Kidney epithelial cell (primary cell): ENCODE measurements around the gene TNFRSF4. TPM values are rescaled to one million over a fixed set of nuclear protein-coding genes. Genes with fewer than 3 reads are reported as not detected.

Source experiments
- DNase-seq: peaks from one replicate; pipeline ENCODE4 v3.0.0-alpha.2; 2010; ENCODE audit warnings: low read depth
- H3K27me3 ChIP-seq: 2 replicates; pipeline ENCODE4 v1.6.0; 2011; ENCODE audit warnings: low read length; ENCODE audit not compliant: control insufficient read depth, insufficient read depth
- H3K36me3 ChIP-seq: 2 replicates; pipeline ENCODE4 v1.5.1; 2011; ENCODE audit warnings: low read length; ENCODE audit not compliant: control insufficient read depth, insufficient read depth
- H3K4me3 ChIP-seq: 2 replicates; pipeline ENCODE4 v1.5.1; 2011; ENCODE audit warnings: low read depth, mild to moderate bottlenecking, control low read depth, low read length
- CTCF ChIP-seq: IDR thresholded peaks from 2 replicates; pipeline ENCODE4 v1.5.1; 2011; ENCODE audit warnings: mild to moderate bottlenecking, moderate library complexity, low read length, control low read depth, inconsistent platforms; ENCODE audit not compliant: insufficient read depth, poor library complexity, severe bottlenecking
- total RNA-seq: library from RNA; depleted of rRNA; stranded (reverse); fragments of >200 nt; gene quantifications from 2 replicates; pipeline ENCODE4 v1.2.3, GENCODE V29; 2015

TNFRSF4 gene
- total RNA-seq, 1 donor from 2014 or later = 0.25 TPM

- H3K27me3 ChIP-seq = peaks cover 66% of the 10 kb centered on the region
- no peak for DNase-seq
- no peak overlapping the region for H3K4me3 ChIP-seq
- H3K36me3 ChIP-seq = no peaks in the 10 kb centered on the region
- TF ChIP-seq CTCF = no peak
Observed at GRCh38 chr1:1243266-1243660, 29.3 kb upstream of the TNFRSF4 start.

GRCh38 chr1:1242461-1243265 is 28.7 kb upstream of the TNFRSF4 start:
- no peak for DNase-seq
- Histone ChIP-seq H3K4me3 (no peak overlapping the region), H3K36me3 (no peaks in the 10 kb centered on the region), H3K27me3 (peaks cover 67% of the 10 kb centered on the region)
- no peak for TF ChIP-seq CTCF

- H3K27me3 ChIP-seq = peaks cover 58% of the 10 kb centered on the region
- TF ChIP-seq CTCF = no peak
- H3K36me3 ChIP-seq = no peaks in the 10 kb centered on the region
- no peak overlapping the region for H3K4me3 ChIP-seq
- no peak for DNase-seq
Observed at GRCh38 chr1:1241588-1242219, 27.8 kb upstream of the TNFRSF4 start.

- no peak for TF ChIP-seq CTCF
- H3K36me3 ChIP-seq = no peaks in the 10 kb centered on the region
Observed at GRCh38 chr1:1240822-1241587, 27.1 kb upstream of the TNFRSF4 start.

GRCh38 chr1:1240348-1240732 is 26.4 kb upstream of the TNFRSF4 start:
- Histone ChIP-seq H3K27me3 (peaks cover 46% of the 10 kb centered on the region), H3K4me3 (no peak overlapping the region), H3K36me3 (no peaks in the 10 kb centered on the region)
- TF ChIP-seq CTCF = no peak
- no peak for DNase-seq

More at GRCh38 chr1:1240822-1241587, 27.1 kb upstream of the TNFRSF4 start:
- H3K4me3 ChIP-seq = no peak overlapping the region
- H3K27me3 ChIP-seq = peaks cover 53% of the 10 kb centered on the region
- no peak for DNase-seq
